MM.1S (cell line): ENCODE data around the gene RANBP6.

Source experiments
- DNase-seq: peaks from one replicate; pipeline ENCODE4 v3.0.0-alpha.2; 2015
- H2AFZ ChIP-seq: fragments of 300-600 bp; sonication (generic); 2 replicates; pipeline ENCODE4 v1.6.0; 2016; ENCODE audit warnings: antibody characterized with exemption, low read length
- H3F3A ChIP-seq: fragments of 300-600 bp; sonication (generic); 2 replicates; pipeline ENCODE4 v1.6.1; 2016; ENCODE audit warnings: mild to moderate bottlenecking, antibody characterized with exemption, low read length, moderate library complexity, mixed read lengths; ENCODE audit not compliant: insufficient read depth
- H3K27ac ChIP-seq: fragments of 300-600 bp; sonication (generic); 2 replicates; pipeline ENCODE4 v1.5.1; 2016; ENCODE audit warnings: mild to moderate bottlenecking, low read length
- H3K27me3 ChIP-seq: fragments of 300-600 bp; sonication (generic); replicated peaks from 2 replicates; pipeline ENCODE4 v1.6.0; 2016; ENCODE audit warnings: low read length; ENCODE audit not compliant: insufficient read depth
- H3K36me3 ChIP-seq: fragments of 300-600 bp; sonication (generic); replicated peaks from 2 replicates; pipeline ENCODE4 v1.6.1; 2016; ENCODE audit warnings: mild to moderate bottlenecking, low read length, mixed read lengths; ENCODE audit not compliant: insufficient read depth
- H3K4me1 ChIP-seq: fragments of 300-600 bp; sonication (generic); 2 replicates; pipeline ENCODE4 v1.6.1; 2016; ENCODE audit warnings: low read length, mixed read lengths
- H3K4me2 ChIP-seq: fragments of 300-600 bp; sonication (generic); 2 replicates; pipeline ENCODE4 v1.6.0; 2016; ENCODE audit warnings: low read depth, low read length
- H3K4me3 ChIP-seq: fragments of 300-600 bp; sonication (generic); 2 replicates; pipeline ENCODE4 v1.5.1; 2016; ENCODE audit warnings: low read length, mixed read lengths
- H3K79me2 ChIP-seq: fragments of 300-600 bp; sonication (generic); 2 replicates; pipeline ENCODE4 v1.6.1; 2016; ENCODE audit warnings: mixed run types, low read length, mixed read lengths
- H3K9ac ChIP-seq: fragments of 300-600 bp; sonication (generic); 2 replicates; pipeline ENCODE4 v1.6.1; 2016; ENCODE audit warnings: low read length, mixed read lengths
- H3K9me2 ChIP-seq: fragments of 300-600 bp; sonication (generic); replicated peaks from 2 replicates; pipeline ENCODE4 v1.6.1; 2016; ENCODE audit warnings: mild to moderate bottlenecking, low read length, mixed read lengths; ENCODE audit not compliant: insufficient read depth
- H3K9me3 ChIP-seq: fragments of 300-600 bp; sonication (generic); replicated peaks from 2 replicates; pipeline ENCODE4 v1.6.1; 2016; ENCODE audit warnings: mild to moderate bottlenecking, low read length, mixed read lengths; ENCODE audit not compliant: insufficient read depth
- H4K20me1 ChIP-seq: fragments of 300-600 bp; sonication (generic); 2 replicates; pipeline ENCODE4 v1.6.1; 2016; ENCODE audit warnings: mild to moderate bottlenecking, low read length, moderate library complexity, mixed read lengths; ENCODE audit not compliant: insufficient read depth
- EZH2 ChIP-seq: fragments of 300-600 bp; sonication (generic); optimal IDR thresholded peaks from 2 replicates; pipeline ENCODE3; 2017; ENCODE audit warnings: low read depth, mild to moderate bottlenecking, antibody characterized with exemption, low read length, mixed read lengths
- EZH2phosphoT487 ChIP-seq: fragments of 300-600 bp; sonication (generic); IDR thresholded peaks from 2 replicates; pipeline ENCODE4 v1.6.1; 2018; ENCODE audit warnings: antibody characterized with exemption, low read length
- TF ChIP-seq, protein P1 (sequence below): fragments of 300-600 bp; sonication (generic); IDR thresholded peaks from 2 replicates; pipeline ENCODE4 v1.5.1; 2016; ENCODE audit warnings: antibody characterized with exemption, low read length, mixed read lengths

Gene RANBP6

DNA sequence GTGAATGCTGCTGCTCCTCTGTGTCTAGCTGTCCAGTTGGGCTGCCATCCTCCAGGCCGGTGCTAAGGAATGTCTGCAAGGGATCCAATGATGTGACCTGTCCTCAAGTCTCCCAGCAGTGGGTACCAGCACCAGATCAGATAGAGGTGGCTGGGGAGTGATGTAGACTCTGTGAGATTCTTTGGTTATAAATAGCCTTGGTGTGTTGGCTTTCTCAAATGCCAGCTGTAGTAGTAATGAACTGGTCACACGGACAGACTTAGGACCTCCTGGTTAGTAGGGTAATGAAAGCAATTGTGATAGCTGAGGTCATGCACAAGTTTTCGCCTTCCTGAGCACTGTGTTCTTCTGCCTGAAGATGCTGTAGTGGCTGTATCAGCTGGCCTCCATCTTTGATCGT is 29.9 kb upstream of the RANBP6 start:
- Histone ChIP-seq H4K20me1 (no peaks in the 10 kb centered on the region), H3K79me2 (no peaks in the 10 kb centered on the region), H3K4me2 (no peak overlapping the region)

DNA sequence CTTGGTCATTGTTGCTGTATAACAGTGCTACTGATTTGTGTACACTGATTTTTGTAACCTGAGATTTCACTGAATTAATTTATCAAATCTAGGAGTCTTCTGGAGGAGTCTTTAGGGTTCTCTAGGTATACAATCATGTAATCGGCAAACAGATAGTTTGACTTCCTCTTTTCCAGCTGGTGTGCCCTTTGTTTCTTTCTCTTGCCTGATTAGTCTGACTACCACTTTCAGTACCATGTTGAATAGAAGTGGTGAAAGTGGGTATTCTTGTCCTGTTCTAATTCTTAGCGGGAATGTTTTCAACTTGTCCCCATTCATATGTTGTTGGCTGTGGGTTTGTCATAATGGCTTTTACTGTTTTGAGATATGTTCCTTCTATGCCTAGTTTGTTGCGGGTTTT is 24.7 kb upstream of the RANBP6 start:
- DNase-seq = no peak
- no peaks in the 10 kb centered on the region for H3K27me3 ChIP-seq

More for the DNA sequence above, 29.9 kb upstream of the RANBP6 start:
- TF ChIP-seq EZH2phosphoT487 (no peak), EZH2 (no peak)
- TF ChIP-seq, protein P1, sequence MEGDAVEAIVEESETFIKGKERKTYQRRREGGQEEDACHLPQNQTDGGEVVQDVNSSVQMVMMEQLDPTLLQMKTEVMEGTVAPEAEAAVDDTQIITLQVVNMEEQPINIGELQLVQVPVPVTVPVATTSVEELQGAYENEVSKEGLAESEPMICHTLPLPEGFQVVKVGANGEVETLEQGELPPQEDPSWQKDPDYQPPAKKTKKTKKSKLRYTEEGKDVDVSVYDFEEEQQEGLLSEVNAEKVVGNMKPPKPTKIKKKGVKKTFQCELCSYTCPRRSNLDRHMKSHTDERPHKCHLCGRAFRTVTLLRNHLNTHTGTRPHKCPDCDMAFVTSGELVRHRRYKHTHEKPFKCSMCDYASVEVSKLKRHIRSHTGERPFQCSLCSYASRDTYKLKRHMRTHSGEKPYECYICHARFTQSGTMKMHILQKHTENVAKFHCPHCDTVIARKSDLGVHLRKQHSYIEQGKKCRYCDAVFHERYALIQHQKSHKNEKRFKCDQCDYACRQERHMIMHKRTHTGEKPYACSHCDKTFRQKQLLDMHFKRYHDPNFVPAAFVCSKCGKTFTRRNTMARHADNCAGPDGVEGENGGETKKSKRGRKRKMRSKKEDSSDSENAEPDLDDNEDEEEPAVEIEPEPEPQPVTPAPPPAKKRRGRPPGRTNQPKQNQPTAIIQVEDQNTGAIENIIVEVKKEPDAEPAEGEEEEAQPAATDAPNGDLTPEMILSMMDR = no peak
- H3K9ac ChIP-seq = no peak overlapping the region
- H3K9me3 ChIP-seq = no peaks in the 10 kb centered on the region
- no peaks in the 10 kb centered on the region for H3K36me3 ChIP-seq
- DNase-seq = no peak
- no peak overlapping the region for H3K27ac ChIP-seq
- no peak overlapping the region for H2AFZ ChIP-seq
- H3K4me3 ChIP-seq = no peak overlapping the region
- peaks cover 12% of the 10 kb centered on the region; the same call in 1 of the 2 replicates for H3K4me1 ChIP-seq
- no peaks in the 10 kb centered on the region for H3K27me3 ChIP-seq
- H3F3A ChIP-seq = no peaks in the 10 kb centered on the region
- no peaks in the 10 kb centered on the region for H3K9me2 ChIP-seq

DNA sequence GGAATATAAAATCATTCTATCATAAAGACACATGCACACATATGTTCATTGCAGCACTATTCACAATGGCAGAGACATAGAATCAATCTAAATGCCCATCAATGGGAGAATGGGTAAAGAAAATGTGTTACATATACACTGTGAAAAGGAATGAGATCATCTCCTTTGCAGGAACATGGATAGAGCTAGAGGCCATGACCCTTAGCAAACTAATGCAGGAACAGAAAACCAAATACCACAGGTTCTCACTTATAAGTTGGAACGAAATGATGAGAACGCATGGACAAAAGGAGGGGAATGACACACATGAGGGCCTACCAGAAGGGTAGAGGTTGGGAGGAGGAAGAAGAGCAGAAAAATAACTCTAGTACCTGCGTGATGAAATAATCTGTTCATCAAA is 21.0 kb upstream of the RANBP6 start:
- DNase-seq = no peak
- Histone ChIP-seq H3K9ac (no peak overlapping the region), H3K36me3 (no peaks in the 10 kb centered on the region), H3K79me2 (no peaks in the 10 kb centered on the region), H3K27me3 (no peaks in the 10 kb centered on the region), H3K4me1 (peaks cover 6% of the 10 kb centered on the region), H3K27ac (no peak overlapping the region), H3K9me3 (no peaks in the 10 kb centered on the region), H2AFZ (no peak overlapping the region), H3K4me2 (no peak overlapping the region), H3F3A (no peaks in the 10 kb centered on the region), H3K4me3 (no peak overlapping the region), H3K9me2 (no peaks in the 10 kb centered on the region), H4K20me1 (no peaks in the 10 kb centered on the region)
- no peak for TF ChIP-seq EZH2phosphoT487
- TF ChIP-seq, protein P1 = no peak
- no peak for TF ChIP-seq EZH2

More for the DNA sequence above, 24.7 kb upstream of the RANBP6 start:
- H3K9me2 ChIP-seq = no peaks in the 10 kb centered on the region
- no peak overlapping the region for H3K27ac ChIP-seq
- H3K4me1 ChIP-seq = peaks cover 6% of the 10 kb centered on the region
- no peak overlapping the region for H3K9ac ChIP-seq
- H3K4me2 ChIP-seq = no peak overlapping the region
- TF ChIP-seq EZH2 (no peak), EZH2phosphoT487 (no peak)
- TF ChIP-seq, protein P1 = no peak
- H4K20me1 ChIP-seq = no peaks in the 10 kb centered on the region
- no peaks in the 10 kb centered on the region for H3K36me3 ChIP-seq
- no peak overlapping the region for H3K4me3 ChIP-seq
- no peaks in the 10 kb centered on the region for H3K79me2 ChIP-seq
- no peaks in the 10 kb centered on the region for H3K9me3 ChIP-seq
- no peak overlapping the region for H2AFZ ChIP-seq
- H3F3A ChIP-seq = no peaks in the 10 kb centered on the region
